Chondrocyte (in vitro differentiated cells): ENCODE data around the gene MIPEP. TPM values are rescaled to one million over a fixed set of nuclear protein-coding genes. Genes with fewer than 3 reads are reported as not detected.

ENCODE experiments used
- DNase-seq: peaks from one replicate; pipeline ENCODE4 v3.0.0; 2021; ENCODE audit warnings: mixed read lengths, low spot score
- H3K27ac Mint-ChIP-seq: one replicate; pipeline ENCODE4 v1.8.0; 2021; ENCODE audit warnings: mild to moderate bottlenecking, moderate library complexity, mixed read lengths; ENCODE audit not compliant: unreplicated experiment
- H3K27me3 Mint-ChIP-seq: 2 replicates; pipeline ENCODE4 v1.8.0; 2021; ENCODE audit warnings: low read depth, mixed read lengths
- H3K36me3 Mint-ChIP-seq: 2 replicates; pipeline ENCODE4 v1.8.0; 2021; ENCODE audit warnings: low read depth, mixed read lengths
- H3K4me1 Mint-ChIP-seq: 2 replicates; pipeline ENCODE4 v1.8.0; 2021; ENCODE audit warnings: low read depth, mild to moderate bottlenecking, mixed read lengths
- H3K4me3 Mint-ChIP-seq: one replicate; pipeline ENCODE4 v1.8.0; 2021; ENCODE audit warnings: mild to moderate bottlenecking, moderate library complexity, mixed read lengths; ENCODE audit not compliant: unreplicated experiment
- H3K9me3 Mint-ChIP-seq: 2 replicates; pipeline ENCODE4 v1.8.0; 2021; ENCODE audit warnings: low read depth, mixed read lengths
- total RNA-seq: library from RNA; stranded (reverse); gene quantifications from 3 replicates; pipeline ENCODE4 v1.2.1, GENCODE V29; 2021
- TF ChIP-seq, protein P1 (sequence below): fragments of 200-600 bp; sonication (generic); IDR thresholded peaks from 2 replicates; pipeline ENCODE4 v1.5.0; 2021; ENCODE audit warnings: antibody characterized with exemption, mild to moderate bottlenecking, moderate library complexity

The MIPEP gene
- total RNA-seq, 1 donor from 2014 or later: 14.4 TPM

DNA sequence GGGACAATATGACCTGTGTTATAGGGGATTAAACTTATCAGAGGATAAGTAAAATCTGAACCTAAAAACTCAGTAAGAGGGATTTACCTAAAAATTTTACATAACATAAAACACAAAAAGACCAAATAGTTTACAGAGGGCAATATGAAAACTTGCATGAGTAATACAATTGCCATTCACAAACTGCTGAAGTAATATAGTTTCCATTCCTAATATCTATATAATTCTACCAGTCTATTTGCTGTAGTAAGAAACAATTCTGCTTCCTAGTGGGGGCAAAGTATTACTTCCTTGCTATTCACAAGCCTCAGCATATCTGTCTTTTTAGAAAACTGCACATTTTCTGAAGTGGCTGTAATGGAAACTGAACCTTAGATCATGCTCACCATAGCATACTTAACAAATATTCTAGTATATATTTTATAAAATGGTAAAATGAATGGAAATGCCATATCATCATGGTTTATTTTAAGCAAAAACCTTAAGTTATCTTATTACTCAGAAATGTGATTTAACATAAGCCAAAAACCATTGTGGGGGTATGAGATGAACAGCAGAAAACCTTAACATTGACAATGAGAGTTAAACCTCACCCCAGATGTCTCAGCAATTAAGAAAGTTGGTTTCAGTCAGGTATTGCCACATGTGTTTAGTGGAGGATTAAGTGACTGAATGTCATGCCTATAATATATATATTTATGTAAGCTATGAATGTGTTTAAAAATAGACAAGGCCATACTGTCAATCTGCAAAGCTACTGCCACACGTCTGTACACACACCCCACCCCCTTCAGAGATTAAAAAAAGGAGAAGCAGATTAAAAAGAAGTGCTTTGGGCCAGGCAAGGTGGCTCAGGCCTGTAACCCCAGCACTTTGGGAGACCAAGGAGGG is 136.8 kb downstream of the MIPEP start:
- Mint-ChIP-seq H3K4me1 (peaks cover 40% of the 10 kb centered on the region), H3K4me3 (no peak overlapping the region), H3K27me3 (no peaks in the 10 kb centered on the region), H3K36me3 (peaks cover 1% of the 10 kb centered on the region), H3K9me3 (no peaks in the 10 kb centered on the region), H3K27ac (peak overlapping the region; percentile 69)
- no peak for DNase-seq
- TF ChIP-seq, protein P1, sequence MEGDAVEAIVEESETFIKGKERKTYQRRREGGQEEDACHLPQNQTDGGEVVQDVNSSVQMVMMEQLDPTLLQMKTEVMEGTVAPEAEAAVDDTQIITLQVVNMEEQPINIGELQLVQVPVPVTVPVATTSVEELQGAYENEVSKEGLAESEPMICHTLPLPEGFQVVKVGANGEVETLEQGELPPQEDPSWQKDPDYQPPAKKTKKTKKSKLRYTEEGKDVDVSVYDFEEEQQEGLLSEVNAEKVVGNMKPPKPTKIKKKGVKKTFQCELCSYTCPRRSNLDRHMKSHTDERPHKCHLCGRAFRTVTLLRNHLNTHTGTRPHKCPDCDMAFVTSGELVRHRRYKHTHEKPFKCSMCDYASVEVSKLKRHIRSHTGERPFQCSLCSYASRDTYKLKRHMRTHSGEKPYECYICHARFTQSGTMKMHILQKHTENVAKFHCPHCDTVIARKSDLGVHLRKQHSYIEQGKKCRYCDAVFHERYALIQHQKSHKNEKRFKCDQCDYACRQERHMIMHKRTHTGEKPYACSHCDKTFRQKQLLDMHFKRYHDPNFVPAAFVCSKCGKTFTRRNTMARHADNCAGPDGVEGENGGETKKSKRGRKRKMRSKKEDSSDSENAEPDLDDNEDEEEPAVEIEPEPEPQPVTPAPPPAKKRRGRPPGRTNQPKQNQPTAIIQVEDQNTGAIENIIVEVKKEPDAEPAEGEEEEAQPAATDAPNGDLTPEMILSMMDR: peak; percentile 38

DNA sequence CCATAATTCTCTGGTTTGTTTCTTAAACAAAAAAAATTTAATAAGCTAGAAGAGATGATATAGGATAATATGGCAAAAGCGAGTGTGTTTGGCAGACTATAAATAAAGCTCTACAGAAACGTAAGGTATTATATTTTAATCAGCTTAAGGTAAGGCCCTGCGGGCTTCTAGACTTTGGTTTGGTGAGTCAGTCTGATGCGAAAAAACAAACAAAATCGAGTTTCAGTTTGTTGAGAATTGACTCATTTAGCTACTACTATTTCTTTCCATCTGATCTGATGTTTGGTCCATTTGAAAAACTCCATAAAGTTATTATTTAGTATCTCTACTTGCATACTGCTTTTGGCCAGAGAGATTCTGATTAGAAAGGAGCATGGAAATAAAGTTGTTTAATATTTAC is 138.0 kb downstream of the MIPEP start:
- DNase-seq: no peak
- H3K27ac Mint-ChIP-seq: no peak overlapping the region
- TF ChIP-seq, protein P1: no peak
- H3K4me1 Mint-ChIP-seq: peaks cover 40% of the 10 kb centered on the region
- H3K27me3 Mint-ChIP-seq: no peaks in the 10 kb centered on the region
- no peak overlapping the region for H3K4me3 Mint-ChIP-seq
- H3K36me3 Mint-ChIP-seq: peaks cover 1% of the 10 kb centered on the region
- H3K9me3 Mint-ChIP-seq: no peaks in the 10 kb centered on the region

DNA sequence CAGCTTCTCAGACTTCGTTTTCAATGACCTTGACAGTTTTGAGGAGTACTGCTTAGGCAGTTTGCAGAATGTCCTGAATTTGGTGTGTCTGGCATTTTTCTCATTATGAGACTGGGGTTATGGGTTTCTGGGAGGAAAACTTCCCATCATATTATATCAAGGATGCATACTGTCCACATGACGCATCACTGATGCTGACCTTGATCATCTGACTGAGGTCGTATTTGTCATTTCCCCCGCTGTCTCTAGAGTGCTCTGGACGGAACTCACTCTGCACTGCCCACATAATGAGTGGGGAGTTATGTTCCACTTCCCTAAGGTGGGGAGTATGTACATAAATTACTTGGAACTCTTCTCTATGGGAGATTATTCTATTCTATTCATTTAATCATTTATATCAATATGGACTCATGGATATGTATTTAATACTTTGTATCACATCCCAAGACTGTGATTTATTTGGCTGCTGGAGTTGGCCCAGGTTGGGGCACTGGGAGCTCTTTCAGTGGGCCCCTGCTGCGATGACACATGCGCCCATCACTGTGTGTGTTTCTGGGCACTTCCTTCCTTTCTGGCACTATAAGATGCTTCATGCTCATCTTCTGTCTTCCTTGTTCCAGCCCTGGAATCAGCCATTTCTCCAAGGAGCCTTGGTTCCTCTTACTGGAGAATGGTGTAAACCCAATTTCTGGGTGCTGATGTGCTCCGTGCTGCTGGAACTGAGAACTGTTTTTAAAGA is 138.6 kb downstream of the MIPEP start:
- H3K27me3 Mint-ChIP-seq: no peaks in the 10 kb centered on the region
- no peak overlapping the region for H3K4me3 Mint-ChIP-seq
- peaks cover 40% of the 10 kb centered on the region for H3K4me1 Mint-ChIP-seq
- H3K36me3 Mint-ChIP-seq: peaks cover 1% of the 10 kb centered on the region
- no peak for DNase-seq
- TF ChIP-seq, protein P1: no peak
- H3K9me3 Mint-ChIP-seq: no peaks in the 10 kb centered on the region
- H3K27ac Mint-ChIP-seq: no peak overlapping the region

DNA sequence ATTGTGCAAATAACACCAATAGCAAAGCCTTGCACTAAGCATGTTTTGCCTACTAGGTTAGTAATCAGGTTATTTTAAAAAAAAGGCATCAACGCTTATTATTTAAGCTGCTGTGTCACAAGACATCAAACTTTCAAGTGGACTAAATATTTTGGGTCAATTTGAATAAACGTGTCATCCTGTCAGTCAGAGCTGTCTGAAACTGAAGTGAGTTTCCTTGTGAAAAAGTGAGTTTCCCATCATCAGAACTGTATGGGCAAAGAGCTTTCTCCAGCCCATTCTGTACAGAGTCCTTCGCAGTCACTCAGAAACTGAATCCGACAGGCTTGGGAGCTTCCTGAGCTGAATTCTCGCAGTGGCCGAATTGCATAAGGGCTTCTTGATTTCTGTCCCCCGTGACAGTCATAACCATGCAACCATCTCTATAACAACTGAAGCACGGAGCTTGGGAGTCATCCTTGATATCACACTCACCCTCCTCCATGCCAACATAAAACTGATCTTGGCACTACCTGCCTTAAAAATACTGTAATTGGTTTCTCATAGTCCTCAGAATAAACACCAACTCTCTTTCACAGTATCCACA is 139.8 kb downstream of the MIPEP start:
- TF ChIP-seq, protein P1: no peak
- DNase-seq: no peak
- no peaks in the 10 kb centered on the region for H3K9me3 Mint-ChIP-seq
- H3K4me1 Mint-ChIP-seq: peaks cover 36% of the 10 kb centered on the region
- H3K27ac Mint-ChIP-seq: no peak overlapping the region
- H3K4me3 Mint-ChIP-seq: no peak overlapping the region
- no peaks in the 10 kb centered on the region for H3K27me3 Mint-ChIP-seq
- peaks cover 1% of the 10 kb centered on the region for H3K36me3 Mint-ChIP-seq
